Measurements from ENCODE around the gene MRPS23.
A peak's percentile ranks its signal among the peaks of the same experiment; 100 is the strongest.

MRPS23 gene

DNA sequence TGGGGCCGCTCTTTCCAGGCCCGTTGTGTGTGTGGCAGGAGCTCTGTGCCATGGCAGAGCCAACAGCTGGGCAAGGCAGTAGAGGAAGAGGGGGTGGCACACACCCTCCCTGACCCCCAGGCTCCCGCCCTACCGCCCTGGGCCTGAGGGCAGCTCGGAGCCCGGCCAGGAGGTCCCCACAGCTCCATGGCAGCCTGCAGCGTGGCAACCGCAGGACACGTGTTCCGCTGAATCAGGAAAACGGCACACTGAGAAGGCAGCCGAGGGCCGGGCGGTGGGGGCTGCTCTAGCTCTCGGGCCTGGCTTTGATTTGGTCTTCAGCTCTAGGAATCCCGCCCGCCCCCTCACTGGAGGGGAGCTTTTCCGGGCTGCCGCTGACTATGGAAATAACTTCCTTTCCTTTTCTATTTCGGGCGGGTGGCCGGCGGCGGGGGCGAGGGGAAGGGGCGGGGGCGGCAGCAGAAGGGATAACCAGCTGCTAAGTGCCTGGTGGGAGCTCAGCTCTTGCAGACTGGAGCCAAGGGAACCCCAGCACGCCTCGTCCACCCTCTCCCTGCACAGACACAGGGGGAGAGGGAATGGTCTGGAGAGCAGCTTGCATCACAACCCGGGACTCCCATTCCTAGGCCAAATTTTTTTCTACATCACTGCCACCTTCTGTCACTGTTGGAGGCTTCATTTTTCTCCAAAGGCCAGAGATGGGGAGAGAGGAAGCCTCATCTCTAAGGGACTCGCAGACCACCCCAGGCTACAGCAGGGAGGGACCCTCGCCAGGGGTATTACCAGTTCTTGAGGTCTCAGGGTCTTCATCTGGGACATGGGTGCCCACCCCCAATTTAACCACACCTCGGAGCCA lies 24.8 kb upstream of the MRPS23 start:
- TF ChIP-seq ZIC2 (tag by site-specific recombination; IDR thresholded peaks at IDR 0.05): peak; percentile 47; the same call in 1 of the 2 replicates
- no peak for TF ChIP-seq ZSCAN23 (tag by site-specific recombination; IDR thresholded peaks at IDR 0.05)
- TF ChIP-seq EGR2 (tag by site-specific recombination; IDR thresholded peaks at IDR 0.05; ENCODE audit: low read depth): peak; percentile 40; the same call in 1 of the 2 replicates
- peak; percentile 38; the same call in 1 of the 2 replicates for TF ChIP-seq ZFHX2 (tag by site-specific recombination; conservative IDR thresholded peaks at IDR 0.05)
- Histone ChIP-seq H3K27ac (ENCODE audit: extremely low read depth, low read depth, low read length) (peak overlapping the region; percentile 87), H3K9me3 (ENCODE audit: control insufficient read depth, insufficient read depth, low read depth, low read length) (no peaks in the 10 kb centered on the region), H3K36me3 (ENCODE audit: control insufficient read depth in 2 of 2, insufficient read depth in 1 of 2, low read length in 2 of 2) (peaks cover 0 to 55% of the 10 kb centered on the region in 2 experiments; a peak in 2 of 3 replicates), H3K4me1 (ENCODE audit: control insufficient read depth, insufficient read depth, low read length) (peaks cover 21% of the 10 kb centered on the region), H3K4me3 (ENCODE audit: low read depth, low read length) (no peak overlapping the region)
- POLR2A ChIA-PET: interaction anchor here (0.6 to 2.7 kb wide), 21 partner anchors 8 to 209 kb away, joined by 3 to 32 read pairs (median 10); partner anchors contain the start of genes CUEDC1, DYNLL2, MRPS23 and SRSF1
- CTCF ChIA-PET: interaction anchor here (0.6 to 6.5 kb wide), 18 partner anchors 8 to 733 kb away, joined by 3 to 95 read pairs (median 5); partner anchors contain the start of genes CUEDC1 and MRPS23

DNA sequence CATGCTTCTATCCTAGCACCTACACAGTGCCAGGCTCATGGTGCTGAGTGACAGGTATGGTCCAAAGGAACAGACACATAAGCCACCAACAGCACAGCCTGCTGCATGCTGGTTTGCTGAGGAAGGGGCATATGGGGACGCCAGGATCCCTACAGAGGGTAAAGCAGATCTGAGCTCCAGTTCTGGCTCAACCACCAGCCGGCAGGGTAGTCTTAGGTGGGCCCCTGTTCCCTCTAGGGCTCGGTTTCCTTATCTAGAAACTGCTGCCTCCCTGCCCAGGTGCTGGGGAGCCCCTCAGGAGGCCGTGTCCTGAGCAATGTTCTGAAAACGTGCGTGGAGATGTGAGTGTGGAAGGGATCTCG lies 24.2 kb upstream of the MRPS23 start:
- peaks cover 0 to 57% of the 10 kb centered on the region in 2 experiments; a peak in 2 of 3 replicates for H3K36me3 ChIP-seq (ENCODE audit: control insufficient read depth in 2 of 2, insufficient read depth in 1 of 2, low read length in 2 of 2)
- H3K9me3 ChIP-seq (ENCODE audit: control insufficient read depth, insufficient read depth, low read depth, low read length): no peaks in the 10 kb centered on the region
- peak overlapping the region; percentile 87 for H3K27ac ChIP-seq (ENCODE audit: extremely low read depth, low read depth, low read length)
- H3K4me3 ChIP-seq (ENCODE audit: low read depth, low read length): no peak overlapping the region
- CTCF ChIA-PET: interaction anchor here (0.6 to 6.5 kb wide), 10 partner anchors 9 to 732 kb away, joined by 3 to 95 read pairs (median 9); partner anchors contain the start of gene CUEDC1
- POLR2A ChIA-PET: interaction anchor here (0.6 to 2.7 kb wide), 16 partner anchors 7 to 210 kb away, joined by 3 to 32 read pairs (median 10); partner anchors contain the start of genes DYNLL2, MRPS23 and SRSF1
- TF ChIP-seq ZNF473 (tag by site-specific recombination; IDR thresholded peaks at IDR 0.05) (no peak), ZNF747 (tag by site-specific recombination; IDR thresholded peaks at IDR 0.05) (no peak), SCRT2 (tag by site-specific recombination; IDR thresholded peaks at IDR 0.05) (no peak), SP7 (tag by site-specific recombination; IDR thresholded peaks at IDR 0.05) (no peak)
- peaks cover 17% of the 10 kb centered on the region for H3K4me1 ChIP-seq (ENCODE audit: control insufficient read depth, insufficient read depth, low read length)

- H3K9me3 ChIP-seq (ENCODE audit: control insufficient read depth, insufficient read depth, low read depth, low read length): no peaks in the 10 kb centered on the region
- CTCF ChIA-PET: interaction anchor here (1.5 to 5.5 kb wide), 4 partner anchors 13 to 127 kb away, joined by 10 to 38 read pairs (median 18); no protein-coding TSS in a partner anchor
- H3K4me1 ChIP-seq (ENCODE audit: control insufficient read depth, insufficient read depth, low read length): peaks cover 18% of the 10 kb centered on the region
- POLR2A ChIA-PET: interaction anchor here (1.0 to 2.7 kb wide), 7 partner anchors 7 to 133 kb away, joined by 6 to 32 read pairs (median 14); partner anchors contain the start of genes MRPS23 and SRSF1
- H3K36me3 ChIP-seq (ENCODE audit: control insufficient read depth in 2 of 2, insufficient read depth in 1 of 2, low read length in 2 of 2): peaks cover 0 to 57% of the 10 kb centered on the region in 2 experiments; a peak in 2 of 3 replicates
- peak overlapping the region; percentile 87; the same call in 1 of the 2 replicates for H3K27ac ChIP-seq (ENCODE audit: extremely low read depth, low read depth, low read length)
- no peak overlapping the region for H3K4me3 ChIP-seq (ENCODE audit: low read depth, low read length)
- no peak for TF ChIP-seq ZBTB17 (tag by site-specific recombination; IDR thresholded peaks at IDR 0.05)
- TF ChIP-seq ZNF211 (tag by site-specific recombination; IDR thresholded peaks at IDR 0.05; ENCODE audit: low read depth): no peak
- no peak for TF ChIP-seq PRDM1 (tag by site-specific recombination; IDR thresholded peaks at IDR 0.05)
- TF ChIP-seq KLF8 (tag by site-specific recombination; IDR thresholded peaks at IDR 0.05): no peak
- TF ChIP-seq, protein P1, sequence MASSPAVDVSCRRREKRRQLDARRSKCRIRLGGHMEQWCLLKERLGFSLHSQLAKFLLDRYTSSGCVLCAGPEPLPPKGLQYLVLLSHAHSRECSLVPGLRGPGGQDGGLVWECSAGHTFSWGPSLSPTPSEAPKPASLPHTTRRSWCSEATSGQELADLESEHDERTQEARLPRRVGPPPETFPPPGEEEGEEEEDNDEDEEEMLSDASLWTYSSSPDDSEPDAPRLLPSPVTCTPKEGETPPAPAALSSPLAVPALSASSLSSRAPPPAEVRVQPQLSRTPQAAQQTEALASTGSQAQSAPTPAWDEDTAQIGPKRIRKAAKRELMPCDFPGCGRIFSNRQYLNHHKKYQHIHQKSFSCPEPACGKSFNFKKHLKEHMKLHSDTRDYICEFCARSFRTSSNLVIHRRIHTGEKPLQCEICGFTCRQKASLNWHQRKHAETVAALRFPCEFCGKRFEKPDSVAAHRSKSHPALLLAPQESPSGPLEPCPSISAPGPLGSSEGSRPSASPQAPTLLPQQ (tag by site-specific recombination; IDR thresholded peaks at IDR 0.05): no peak
- no peak for TF ChIP-seq ZNF292 (tag by site-specific recombination; IDR thresholded peaks at IDR 0.05; ENCODE audit: borderline replicate concordance, low read depth)
- TF ChIP-seq ZNF621 (tag by site-specific recombination; IDR thresholded peaks at IDR 0.05): no peak
- TF ChIP-seq ZNF416 (tag by site-specific recombination; IDR thresholded peaks at IDR 0.05): no peak
- no peak for TF ChIP-seq YY1 (tag by site-specific recombination; IDR thresholded peaks at IDR 0.05)
- no peak for TF ChIP-seq ZBTB21 (tag by site-specific recombination; IDR thresholded peaks at IDR 0.05)
- TF ChIP-seq, protein P2, sequence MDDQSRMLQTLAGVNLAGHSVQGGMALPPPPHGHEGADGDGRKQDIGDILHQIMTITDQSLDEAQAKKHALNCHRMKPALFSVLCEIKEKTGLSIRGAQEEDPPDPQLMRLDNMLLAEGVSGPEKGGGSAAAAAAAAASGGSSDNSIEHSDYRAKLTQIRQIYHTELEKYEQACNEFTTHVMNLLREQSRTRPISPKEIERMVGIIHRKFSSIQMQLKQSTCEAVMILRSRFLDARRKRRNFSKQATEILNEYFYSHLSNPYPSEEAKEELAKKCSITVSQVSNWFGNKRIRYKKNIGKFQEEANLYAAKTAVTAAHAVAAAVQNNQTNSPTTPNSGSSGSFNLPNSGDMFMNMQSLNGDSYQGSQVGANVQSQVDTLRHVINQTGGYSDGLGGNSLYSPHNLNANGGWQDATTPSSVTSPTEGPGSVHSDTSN (CRISPR knock-in tag; IDR thresholded peaks at IDR 0.05): no peak
- TF ChIP-seq ZNF341 (tag by site-specific recombination; IDR thresholded peaks at IDR 0.05; ENCODE audit: low read depth): no peak
- TF ChIP-seq ZSCAN30 (tag by site-specific recombination; IDR thresholded peaks at IDR 0.05): no peak
- TF ChIP-seq ZBTB26 (tag by site-specific recombination; optimal IDR thresholded peaks at IDR 0.05): no peak
- no peak for TF ChIP-seq ZNF112 (tag by site-specific recombination; IDR thresholded peaks at IDR 0.05)
These were observed 23.6 kb upstream of the MRPS23 start for GRCh38 chr17:57873261-57874057.
